ENCODE results near the gene PFDN6. TPM values are rescaled to one million over a fixed set of nuclear protein-coding genes. Genes with fewer than 3 reads are reported as not detected.
A peak's percentile ranks its signal among the peaks of the same experiment; 100 is the strongest.

Gene PFDN6
- total RNA-seq, result 10 to 100 TPM; 36.5 to 77.0 TPM

GRCh38 chr6:33288921-33289783, at the start of gene PFDN6, which contains the start of gene WDR46:
Gene PFDN6 (plus strand): TSS chr6:33289601. CDS start chr6:33289857, 256 bp downstream.
Gene WDR46 (minus strand): TSS chr6:33289239. CDS start chr6:33289170, 69 bp downstream.
- H3K4me3 ChIP-seq, result peak within 1 kb of the TSS; percentile 89
- H3K9me3 ChIP-seq, result no peaks in the 10 kb centered on the region
- no peaks in the 10 kb centered on the region for H3K27me3 ChIP-seq
- H3K36me3 ChIP-seq, result no peaks in the 10 kb centered on the region
- peak within 1 kb of the TSS; percentile 88 to 96 for H3K9ac ChIP-seq (ENCODE audit: low read depth in 2 of 2, low read length in 2 of 2)
- intact Hi-C loops (cut with DNase I), result no loop called here
- H3K4me1 ChIP-seq, result peaks cover 6% of the 10 kb centered on the region
- TF ChIP-seq CTCF (IDR thresholded peaks at IDR 0.05), result no peak
- peak; percentile 87 for DNase-seq
- H3K27ac ChIP-seq, result peak within 1 kb of the TSS; percentile 83

- DNase-seq, result no peak
- Histone ChIP-seq H3K4me1 (no peaks in the 10 kb centered on the region), H3K9me3 (no peaks in the 10 kb centered on the region), H3K27me3 (no peaks in the 10 kb centered on the region), H3K27ac (no peak overlapping the region), H3K9ac (ENCODE audit: low read depth in 2 of 2, low read length in 2 of 2) (no peak overlapping the region), H3K36me3 (no peaks in the 10 kb centered on the region), H3K4me3 (no peak overlapping the region)
- intact Hi-C loops (cut with DNase I), result no loop called here
- TF ChIP-seq CTCF (IDR thresholded peaks at IDR 0.05), result no peak
Measured at GRCh38 chr6:33241968-33242367, 47.4 kb upstream of the PFDN6 start.

- Histone ChIP-seq H3K27ac (no peak overlapping the region), H3K9ac (ENCODE audit: low read depth in 2 of 2, low read length in 2 of 2) (no peak overlapping the region), H3K4me3 (no peak overlapping the region), H3K9me3 (no peaks in the 10 kb centered on the region), H3K36me3 (no peaks in the 10 kb centered on the region), H3K27me3 (no peaks in the 10 kb centered on the region), H3K4me1 (no peaks in the 10 kb centered on the region)
- no peak for DNase-seq
- intact Hi-C loops (cut with DNase I), result no loop called here
- no peak for TF ChIP-seq CTCF (IDR thresholded peaks at IDR 0.05)
Measured at GRCh38 chr6:33243476-33243875, 45.9 kb upstream of the PFDN6 start.

GRCh38 chr6:33247977-33248642, 41.3 kb upstream of the PFDN6 start:
- Histone ChIP-seq H3K9me3 (no peaks in the 10 kb centered on the region), H3K9ac (ENCODE audit: low read depth in 2 of 2, low read length in 2 of 2) (peak overlapping the region in 1 of 2 donors; percentile 79), H3K4me1 (peaks cover 5% of the 10 kb centered on the region), H3K27ac (peak overlapping the region; percentile 91), H3K36me3 (no peaks in the 10 kb centered on the region), H3K27me3 (no peaks in the 10 kb centered on the region), H3K4me3 (peak overlapping the region; percentile 54)
- peak; percentile 97 for TF ChIP-seq CTCF (IDR thresholded peaks at IDR 0.05)
- DNase-seq, result peak; percentile 97
- intact Hi-C loops (cut with DNase I), result loop anchor here (2.0 to 5.0 kb wide), 3 partner anchors 86 to 233 kb away; no protein-coding TSS in a partner anchor

DNA sequence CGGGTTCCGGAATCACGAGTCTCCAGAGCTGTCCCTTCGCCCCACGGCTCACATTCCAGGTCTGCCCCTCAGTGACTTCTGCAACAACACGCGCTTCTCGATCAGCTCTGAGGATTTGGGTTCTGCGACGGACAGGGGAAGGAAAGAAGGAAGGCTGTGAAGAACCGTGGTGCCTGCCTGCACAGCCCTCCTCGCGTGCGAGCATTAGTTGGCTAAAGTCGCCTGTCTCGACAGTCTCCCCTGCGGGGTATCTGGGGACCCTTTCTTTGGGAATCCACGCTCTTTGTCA, 40.8 kb upstream of the PFDN6 start:
- TF ChIP-seq CTCF (IDR thresholded peaks at IDR 0.05), result no peak
- intact Hi-C loops (cut with DNase I), result loop anchor here (2.0 to 5.0 kb wide), 3 partner anchors 86 to 234 kb away; no protein-coding TSS in a partner anchor
- DNase-seq, result no peak
- Histone ChIP-seq H3K4me3 (peak overlapping the region; percentile 54), H3K27ac (peak overlapping the region; percentile 91), H3K9ac (ENCODE audit: low read depth in 2 of 2, low read length in 2 of 2) (peak overlapping the region; percentile 62 to 79), H3K9me3 (no peaks in the 10 kb centered on the region), H3K27me3 (no peaks in the 10 kb centered on the region), H3K36me3 (no peaks in the 10 kb centered on the region), H3K4me1 (peaks cover 5% of the 10 kb centered on the region)

Measured in colonic mucosa (tissue), 4 donors.